Measurements from ENCODE around the gene POMZP3. TPM values are rescaled to one million over a fixed set of nuclear protein-coding genes. Genes with fewer than 3 reads are reported as not detected.
A peak's percentile ranks its signal among the peaks of the same experiment; 100 is the strongest.
"Not testable (repeated sequence)": the region's sequence is repeated elsewhere in the genome, so short reads cannot be mapped to it uniquely, and the experiment has no call there.

POMZP3 gene
- total and polyA plus RNA-seq, 2 donors (not counting 3 experiments of a cell fraction or from before 2014, with no cell fraction given), result 12.7 to 20.8 TPM

DNA sequence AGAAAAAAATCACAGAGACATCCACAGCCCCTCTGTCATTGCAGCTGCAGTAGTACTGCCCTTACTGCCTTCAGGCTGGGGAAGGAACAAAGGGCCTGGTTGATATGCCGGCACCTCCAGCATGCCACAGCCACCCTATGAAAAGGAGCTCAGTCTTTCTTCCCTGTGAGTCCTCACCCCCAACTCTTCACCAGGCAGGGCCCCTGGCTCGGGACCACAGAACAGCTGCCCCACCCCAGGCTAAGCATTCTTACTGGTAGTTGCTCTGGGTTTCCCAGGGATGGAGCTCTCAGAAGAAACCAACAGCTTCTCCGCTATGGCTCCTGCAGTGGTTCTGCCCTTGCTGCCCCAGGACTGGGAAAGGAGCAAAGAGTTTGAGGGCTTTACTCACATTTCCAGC lies 36.0 kb downstream of the POMZP3 start:
- H4K20me1 ChIP-seq (replicated peaks; ENCODE audit: control insufficient read depth, extremely low read depth, insufficient read depth, low read length); H3K9me1 ChIP-seq (replicated peaks; ENCODE audit: control insufficient read depth, extremely low read depth, insufficient read depth, low read length); H3K4me2 ChIP-seq (ENCODE audit: insufficient read depth, low read length); H3K27me3 ChIP-seq (ENCODE audit: control insufficient read depth in 2 of 2, insufficient read depth in 2 of 2, low read length in 2 of 2); H3K27ac ChIP-seq (ENCODE audit: insufficient read depth, low read depth, low read length); CTCF ChIA-PET; DNase-seq (ENCODE audit: low read depth, low spot score); H3K9ac ChIP-seq (replicated peaks; ENCODE audit: extremely low read depth, insufficient read depth, low read length); H3K9me3 ChIP-seq (replicated peaks; ENCODE audit: control insufficient read depth, insufficient read depth, low read length); intact Hi-C loops (cut with micrococcal nuclease); BruUV-seq (replicated peaks); H3K4me3 ChIP-seq (replicated peaks in 1 of 3; ENCODE audit: insufficient read depth in 1 of 3, low read depth in 1 of 3, low read length in 3 of 3); H3K36me3 ChIP-seq (ENCODE audit: control insufficient read depth in 2 of 2, extremely low read depth in 1 of 2, insufficient read depth in 2 of 2, low read length in 2 of 2); FAIRE-seq; dilution Hi-C loops (cut with MboI; ENCODE audit: extremely low pct_ligation_motif_present, low sequenced_read_pairs); H2AFZ ChIP-seq (ENCODE audit: low read depth, low read length); POLR2A ChIA-PET: not testable (repeated sequence)
- peaks cover 28% of the 10 kb centered on the region for H3K4me1 ChIP-seq (ENCODE audit: control insufficient read depth, extremely low read depth, insufficient read depth, low read length)
- H3K79me2 ChIP-seq (ENCODE audit: control insufficient read depth, insufficient read depth, low read length), result peaks cover 21% of the 10 kb centered on the region

DNA sequence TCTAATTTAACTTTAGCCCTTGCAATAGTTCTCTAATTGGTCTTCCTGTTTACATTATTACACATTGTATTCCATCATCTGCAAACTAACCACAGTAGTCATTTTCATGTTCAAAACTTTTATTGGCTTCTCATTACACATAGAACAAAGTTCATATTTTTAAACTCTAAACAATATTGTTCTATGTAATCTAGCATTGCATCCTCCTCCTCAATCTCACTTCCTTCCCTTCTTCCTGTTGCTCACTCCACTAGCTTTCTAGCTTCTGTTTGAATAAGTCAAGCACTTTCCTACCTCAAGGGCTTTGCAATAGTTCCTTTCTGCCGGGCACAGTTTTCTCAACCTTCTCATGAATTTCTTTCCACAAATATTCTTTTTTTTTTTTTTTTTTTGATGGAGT lies 38.5 kb downstream of the POMZP3 start:
- CTCF ChIA-PET; H3K9ac ChIP-seq (replicated peaks; ENCODE audit: extremely low read depth, insufficient read depth, low read length); DNase-seq (ENCODE audit: low read depth, low spot score); H2AFZ ChIP-seq (ENCODE audit: low read depth, low read length); H3K36me3 ChIP-seq (ENCODE audit: control insufficient read depth in 2 of 2, extremely low read depth in 1 of 2, insufficient read depth in 2 of 2, low read length in 2 of 2); H3K27me3 ChIP-seq (ENCODE audit: control insufficient read depth in 2 of 2, insufficient read depth in 2 of 2, low read length in 2 of 2); dilution Hi-C loops (cut with MboI; ENCODE audit: extremely low pct_ligation_motif_present, low sequenced_read_pairs); H4K20me1 ChIP-seq (replicated peaks; ENCODE audit: control insufficient read depth, extremely low read depth, insufficient read depth, low read length); intact Hi-C loops (cut with micrococcal nuclease); H3K9me1 ChIP-seq (replicated peaks; ENCODE audit: control insufficient read depth, extremely low read depth, insufficient read depth, low read length); H3K9me3 ChIP-seq (replicated peaks; ENCODE audit: control insufficient read depth, insufficient read depth, low read length); BruUV-seq (replicated peaks); H3K4me3 ChIP-seq (replicated peaks in 1 of 3; ENCODE audit: insufficient read depth in 1 of 3, low read depth in 1 of 3, low read length in 3 of 3); POLR2A ChIA-PET: not testable (repeated sequence)
- H3K4me2 ChIP-seq (ENCODE audit: insufficient read depth, low read length), result peak overlapping the region; percentile 70
- peak; percentile 6 for TF ChIP-seq FOS (IDR thresholded peaks at IDR 0.05; ENCODE audit: borderline replicate concordance, insufficient read depth, low read length)
- peaks cover 42% of the 10 kb centered on the region for H3K4me1 ChIP-seq (ENCODE audit: control insufficient read depth, extremely low read depth, insufficient read depth, low read length)
- peak; percentile 97 for FAIRE-seq
- peak overlapping the region; percentile 53 for H3K27ac ChIP-seq (ENCODE audit: insufficient read depth, low read depth, low read length)
- H3K79me2 ChIP-seq (ENCODE audit: control insufficient read depth, insufficient read depth, low read length), result peaks cover 32% of the 10 kb centered on the region

DNA sequence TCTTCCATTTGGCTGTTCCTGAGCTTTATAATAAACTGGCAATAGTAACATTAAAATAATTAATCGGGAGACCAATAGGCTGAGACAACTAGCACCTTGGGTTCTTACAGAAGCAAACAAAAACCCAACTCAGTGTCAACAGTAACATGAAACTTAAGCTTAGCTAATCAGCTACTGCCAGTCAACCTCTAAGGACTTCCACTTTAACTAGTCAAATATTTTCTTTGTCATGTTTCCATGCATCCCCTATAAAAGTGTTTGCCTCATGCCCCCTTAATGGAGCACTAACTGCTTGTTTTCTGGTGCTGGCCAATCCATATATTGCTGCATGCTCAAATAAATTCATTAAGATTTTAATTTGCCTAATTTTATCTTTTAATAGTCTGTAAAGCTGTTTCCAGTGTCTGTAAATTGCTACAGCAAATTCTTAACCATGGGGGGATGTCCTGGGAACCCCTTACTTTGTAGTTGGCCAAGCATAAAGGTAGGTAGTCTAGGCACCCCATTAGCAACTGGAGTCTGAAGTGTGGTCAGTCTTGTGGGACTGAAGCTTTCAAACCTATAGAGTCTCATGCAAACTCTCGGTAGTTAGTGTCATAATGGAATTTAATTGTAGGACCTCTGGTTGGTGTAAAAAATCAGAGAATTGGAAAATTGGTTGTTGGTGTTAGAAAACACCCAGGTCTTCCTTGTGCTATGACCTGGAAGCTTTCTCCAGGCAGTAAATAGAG lies 40.3 kb downstream of the POMZP3 start:
- H4K20me1 ChIP-seq (replicated peaks; ENCODE audit: control insufficient read depth, extremely low read depth, insufficient read depth, low read length); intact Hi-C loops (cut with micrococcal nuclease); H3K36me3 ChIP-seq (ENCODE audit: control insufficient read depth in 2 of 2, extremely low read depth in 1 of 2, insufficient read depth in 2 of 2, low read length in 2 of 2); CTCF ChIA-PET; FAIRE-seq; H3K4me2 ChIP-seq (ENCODE audit: insufficient read depth, low read length); H3K27me3 ChIP-seq (ENCODE audit: control insufficient read depth in 2 of 2, insufficient read depth in 2 of 2, low read length in 2 of 2); dilution Hi-C loops (cut with MboI; ENCODE audit: extremely low pct_ligation_motif_present, low sequenced_read_pairs); DNase-seq (ENCODE audit: low read depth, low spot score); H3K9ac ChIP-seq (replicated peaks; ENCODE audit: extremely low read depth, insufficient read depth, low read length); H2AFZ ChIP-seq (ENCODE audit: low read depth, low read length); H3K9me3 ChIP-seq (replicated peaks; ENCODE audit: control insufficient read depth, insufficient read depth, low read length); BruUV-seq (replicated peaks); H3K4me3 ChIP-seq (replicated peaks in 1 of 3; ENCODE audit: insufficient read depth in 1 of 3, low read depth in 1 of 3, low read length in 3 of 3); POLR2A ChIA-PET; H3K27ac ChIP-seq (ENCODE audit: insufficient read depth, low read depth, low read length); H3K9me1 ChIP-seq (replicated peaks; ENCODE audit: control insufficient read depth, extremely low read depth, insufficient read depth, low read length): not testable (repeated sequence)
- H3K79me2 ChIP-seq (ENCODE audit: control insufficient read depth, insufficient read depth, low read length), result peaks cover 29% of the 10 kb centered on the region
- H3K4me1 ChIP-seq (ENCODE audit: control insufficient read depth, extremely low read depth, insufficient read depth, low read length), result peaks cover 53% of the 10 kb centered on the region
